Motor neuron (in vitro differentiated cells): ENCODE data around the gene STK35. TPM values are rescaled to one million over a fixed set of nuclear protein-coding genes. Genes with fewer than 3 reads are reported as not detected.

Source experiments
- ATAC-seq, 8 experiments: fragments of 200-7000 bp; cut with Tn5 transposase; replicated peaks in 6 of 8; 2 replicates each; pipeline ENCODE4 v1.8.0; 2021; ENCODE audit warnings: mild to moderate bottlenecking in 8 of 8, moderate library complexity in 8 of 8
- H3K27ac ChIP-seq, 2 donors: fragments of 250-450 bp; sonication (Bioruptor Pico); 2 replicates each; pipeline ENCODE4 v1.9.0; 2021; ENCODE audit warnings: antibody characterized with exemption in 2 of 2, mild to moderate bottlenecking in 2 of 2, moderate library complexity in 1 of 2
- H3K4me1 ChIP-seq, 2 donors: fragments of 250-450 bp; sonication (Bioruptor Pico); replicated peaks in 1 of 2; 2 replicates each; pipeline ENCODE4 v1.6.1; 2021; ENCODE audit warnings: antibody characterized with exemption in 2 of 2, mild to moderate bottlenecking in 2 of 2, moderate library complexity in 1 of 2
- H3K4me3 ChIP-seq, 5 donors: fragments of 250-450 bp; sonication (Bioruptor Pico); 2 replicates each; pipeline ENCODE4 v1.9.0; 2021; ENCODE audit warnings: antibody characterized with exemption in 5 of 5, mild to moderate bottlenecking in 5 of 5, moderate library complexity in 4 of 5
- WGBS, 10 experiments: fragments of 450-650 bp; shearing (Covaris generic); methylation state at CpG; one replicate each; pipeline ENCODE4 v1.0.0; 2022; 5-methylcytosine and 5-hydroxymethylcytosine counted together
- in situ Hi-C, 9 experiments: fragments of 400-800 bp; cut with MboI; loops; one replicate each; pipeline ENCODE4 v1.15.0; 2021; ENCODE audit warnings: low sequenced_read_pairs in 9 of 9, low pct_unique_long_range_greater_than_20kb in 2 of 9; ENCODE audit not compliant: unreplicated experiment in 9 of 9
- total RNA-seq, 8 experiments: library from RNA; unstranded; fragments of 300-600 nt; gene quantifications; 2 replicates each; pipeline versions ENCODE4 v1.2.3 to v1.2.4, GENCODE V29; 2022

Gene STK35
- total RNA-seq, 8 experiments from 2014 or later, result 7.1 to 14.4 (median 11.1) TPM

DNA sequence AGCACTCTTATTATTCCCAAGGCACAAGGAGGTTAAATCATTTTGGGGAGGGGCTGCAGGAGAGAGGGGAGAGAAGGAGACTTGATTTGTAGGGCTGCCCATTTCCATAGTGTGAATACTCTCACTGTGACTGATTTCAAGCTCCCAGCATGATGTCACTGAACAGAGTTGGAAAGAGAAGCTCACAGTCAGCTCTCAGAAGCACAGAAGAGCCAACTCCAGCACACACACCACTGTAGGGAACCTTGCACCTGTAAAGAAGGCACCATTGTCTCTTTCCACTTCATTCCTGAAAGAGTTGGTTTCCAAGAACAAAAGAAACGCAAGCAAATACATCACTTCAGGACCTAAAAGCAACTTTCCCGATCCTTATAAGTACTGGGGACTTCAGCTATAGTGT is 12.7 kb upstream of the STK35 start:
- ATAC-seq, result peak in 4 of 8 experiments; percentile 32 to 45 (median 36)
- WGBS, 10 experiments, result 0 to 24% (median 0%) methylated on average over 1 to 2 of the region's 2 CpGs; no CpG with 5 or more reads in 3 of the 10 experiments
- H3K27ac ChIP-seq, result no peak overlapping the region
- H3K4me3 ChIP-seq, result no peak overlapping the region
- H3K4me1 ChIP-seq, result no peaks in the 10 kb centered on the region
- in situ Hi-C loops, result loop anchor here in 1 of 9 experiments (25.0 kb wide), 1 partner anchor 452 kb away; no protein-coding TSS in a partner anchor

DNA sequence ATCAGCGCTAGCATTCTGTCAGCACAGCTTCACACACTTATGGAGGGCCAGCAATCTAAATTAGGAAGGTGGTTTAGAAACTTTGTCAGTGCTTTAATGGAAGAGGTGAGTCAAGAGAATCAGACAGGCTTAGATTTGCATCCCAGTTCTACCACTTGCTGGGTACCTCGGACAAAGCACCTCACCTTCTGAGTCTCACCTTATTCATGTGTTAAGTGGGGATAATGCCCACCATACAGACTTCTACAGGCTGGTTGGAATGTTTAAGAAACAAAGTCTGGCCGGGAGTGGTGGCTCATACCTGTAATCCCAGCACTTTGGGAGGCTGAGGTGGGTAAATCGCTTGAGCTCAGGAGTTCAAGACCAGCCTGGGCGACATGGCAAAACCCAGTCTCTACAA is 12.2 kb upstream of the STK35 start:
- in situ Hi-C loops, result loop anchor here in 1 of 9 experiments (25.0 kb wide), 1 partner anchor 452 kb away; no protein-coding TSS in a partner anchor
- Histone ChIP-seq H3K4me1 (no peaks in the 10 kb centered on the region), H3K4me3 (no peak overlapping the region), H3K27ac (no peak overlapping the region)
- 8 to 100% (median 42%) methylated on average over 1 to 5 of the region's 5 CpGs; no CpG with 5 or more reads in 2 of the 10 experiments for WGBS, 10 experiments
- ATAC-seq, result no peak

DNA sequence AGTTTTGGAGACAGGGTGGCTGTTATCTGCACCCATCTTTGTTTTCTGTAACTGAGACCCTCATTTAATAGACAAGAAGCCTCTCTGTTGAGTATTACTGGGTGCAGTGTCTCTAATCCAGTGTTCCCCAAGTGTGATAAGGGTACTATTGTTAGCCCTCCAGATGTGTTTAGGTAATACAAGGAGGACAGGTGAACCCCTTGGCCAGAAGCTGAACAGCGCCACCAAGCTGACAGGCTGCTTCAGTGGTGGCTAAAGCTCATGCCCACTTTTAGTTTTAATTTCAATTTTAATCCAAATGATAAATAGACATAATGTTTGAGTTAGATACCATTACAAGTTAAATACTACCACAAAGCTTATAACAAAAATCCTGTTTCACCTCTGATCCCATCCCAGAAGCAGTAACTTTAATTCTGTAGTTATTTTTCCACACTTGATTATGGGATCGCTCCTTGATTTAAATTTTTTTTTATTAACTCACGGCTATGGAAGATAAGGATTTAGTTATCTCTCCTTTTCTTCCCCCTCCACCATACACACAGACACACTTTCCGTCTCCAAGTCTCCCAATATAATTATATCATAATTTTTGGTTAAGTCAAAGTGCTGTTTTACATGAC is 8.4 kb upstream of the STK35 start:
- ATAC-seq, result peak in 3 of 8 experiments; percentile 21 to 56 (median 30)
- H3K4me3 ChIP-seq, result no peak overlapping the region
- no peaks in the 10 kb centered on the region for H3K4me1 ChIP-seq
- in situ Hi-C loops, result loop anchor here in 1 of 9 experiments (10.0 to 25.0 kb wide), 2 partner anchors 118 to 456 kb away; no protein-coding TSS in a partner anchor
- H3K27ac ChIP-seq, result no peak overlapping the region
- WGBS, 10 experiments, result 19 to 100% (median 57%) methylated on average over 1 to 4 of the region's 4 CpGs; no CpG with 5 or more reads in 1 of the 10 experiments

- 14 to 67% (median 43%) methylated on average over 1 to 7 of the region's 8 CpGs for WGBS, 10 experiments
- in situ Hi-C loops, result loop anchor here in 1 of 9 experiments (10.0 to 25.0 kb wide), 2 partner anchors 119 to 457 kb away; no protein-coding TSS in a partner anchor
- H3K4me1 ChIP-seq, result no peaks in the 10 kb centered on the region
- H3K4me3 ChIP-seq, result no peak overlapping the region
- H3K27ac ChIP-seq, result no peak overlapping the region
- peak in 1 of 8 experiments; percentile 41 for ATAC-seq
These were observed 7.7 kb upstream of the STK35 start for GRCh38 chr20:2093883-2094282.

GRCh38 chr20:2101865-2102584 is 398 bp downstream of the STK35 start:
- Histone ChIP-seq H3K27ac (peak overlapping the region; percentile 99 to 100), H3K4me3 (peak overlapping the region; percentile 60 to 90 (median 85)), H3K4me1 (peaks cover 12 to 13% of the 10 kb centered on the region in 2 donors)
- 0% methylated on average over 2 to 11 of the region's 64 CpGs; no CpG with 5 or more reads in 5 of the 10 experiments for WGBS, 10 experiments
- ATAC-seq, result peak; percentile 75 to 88 (median 84)
- in situ Hi-C loops, result no loop called here

DNA sequence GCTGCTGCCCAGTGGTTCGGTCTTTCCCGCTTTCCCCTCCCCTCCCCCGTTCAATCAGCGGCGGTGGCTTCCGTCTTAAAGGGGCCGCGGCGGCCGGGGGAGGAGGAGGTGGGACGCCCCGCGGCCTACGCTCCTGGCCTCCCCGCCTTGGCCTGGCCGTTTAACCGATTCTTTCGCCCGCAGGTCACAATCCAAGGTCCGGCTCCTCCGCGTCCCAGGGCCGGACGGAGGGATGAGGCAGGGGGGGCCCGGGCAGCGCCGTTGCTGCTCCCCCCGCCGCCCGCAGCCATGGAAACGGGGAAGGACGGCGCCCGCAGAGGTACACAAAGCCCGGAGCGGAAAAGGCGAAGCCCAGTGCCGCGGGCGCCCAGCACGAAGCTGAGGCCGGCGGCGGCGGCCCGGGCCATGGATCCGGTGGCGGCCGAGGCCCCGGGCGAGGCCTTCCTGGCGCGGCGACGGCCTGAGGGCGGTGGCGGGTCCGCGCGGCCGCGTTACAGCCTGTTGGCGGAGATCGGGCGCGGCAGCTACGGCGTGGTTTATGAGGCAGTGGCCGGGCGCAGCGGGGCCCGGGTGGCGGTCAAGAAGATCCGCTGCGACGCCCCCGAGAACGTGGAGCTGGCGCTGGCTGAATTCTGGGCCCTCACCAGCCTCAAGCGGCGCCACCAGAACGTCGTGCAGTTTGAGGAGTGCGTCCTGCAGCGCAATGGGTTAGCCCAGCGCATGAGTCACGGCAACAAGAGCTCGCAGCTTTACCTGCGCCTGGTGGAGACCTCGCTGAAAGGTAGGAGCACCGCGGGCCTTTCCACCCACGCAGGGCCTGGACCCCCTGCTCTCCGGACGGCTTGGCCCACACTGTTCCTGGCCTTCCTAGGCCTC is 1.2 kb downstream of the STK35 start:
- ATAC-seq, result peak; percentile 51 to 71 (median 62)
- Histone ChIP-seq H3K4me1 (peaks cover 12 to 13% of the 10 kb centered on the region in 2 donors), H3K4me3 (peak overlapping the region; percentile 60 to 90 (median 85)), H3K27ac (peak overlapping the region; percentile 99 to 100)
- in situ Hi-C loops, result no loop called here
- WGBS, 10 experiments, result 0 to 5% (median 2%) methylated on average over 4 to 15 of the region's 95 CpGs; no CpG with 5 or more reads in 4 of the 10 experiments

- 0 to 20% (median 0%) methylated on average over 1 to 10 of the region's 13 CpGs for WGBS, 10 experiments
- ATAC-seq, result peak in 1 of 8 experiments; percentile 0
- Histone ChIP-seq H3K4me3 (peak overlapping the region; percentile 60 to 90 (median 85)), H3K4me1 (peaks cover 12 to 13% of the 10 kb centered on the region in 2 donors), H3K27ac (peak overlapping the region; percentile 99 to 100)
- in situ Hi-C loops, result no loop called here
These were observed 2.0 kb downstream of the STK35 start for GRCh38 chr20:2103461-2104153.

GRCh38 chr20:2104236-2104635 is 2.6 kb downstream of the STK35 start:
- 20 to 70% (median 51%) methylated on average over 1 to 8 of the region's 8 CpGs for WGBS, 10 experiments
- Histone ChIP-seq H3K27ac (no peak overlapping the region), H3K4me1 (peaks cover 12 to 18% of the 10 kb centered on the region in 2 donors), H3K4me3 (peak overlapping the region; percentile 60 to 90 (median 85))
- in situ Hi-C loops, result no loop called here
- no peak for ATAC-seq

DNA sequence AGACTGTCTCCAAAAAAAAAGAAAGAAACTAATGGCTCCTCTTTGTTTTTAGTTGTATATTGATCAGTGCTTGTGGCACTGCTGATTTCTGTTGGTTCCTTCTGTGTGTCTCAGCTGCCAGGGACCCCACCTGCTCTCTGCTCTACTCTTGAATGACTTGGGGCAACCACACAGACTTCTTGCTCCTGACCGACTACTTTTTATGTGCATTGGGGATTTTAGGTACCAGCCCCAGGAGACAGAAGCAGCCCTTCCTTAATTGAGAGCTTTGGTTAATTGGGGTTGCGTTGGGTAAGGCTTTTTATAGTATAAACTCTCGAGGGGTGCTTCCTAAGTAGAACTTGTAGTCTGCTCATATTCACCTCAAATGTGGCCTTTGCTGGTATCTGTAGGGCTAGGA is 6.9 kb downstream of the STK35 start:
- Histone ChIP-seq H3K4me3 (no peak overlapping the region), H3K4me1 (peaks cover 13 to 21% of the 10 kb centered on the region in 2 donors), H3K27ac (no peak overlapping the region)
- in situ Hi-C loops, result no loop called here
- no peak for ATAC-seq
- WGBS, 10 experiments, result 69 to 100% (median 100%) methylated on average over 1 to 3 of the region's 3 CpGs; no CpG with 5 or more reads in 2 of the 10 experiments

- Histone ChIP-seq H3K27ac (no peak overlapping the region), H3K4me1 (peaks cover 13 to 21% of the 10 kb centered on the region in 2 donors), H3K4me3 (no peak overlapping the region)
- in situ Hi-C loops, result no loop called here
- ATAC-seq, result peak; percentile 17 to 58 (median 38)
- 31 to 100% (median 95%) methylated on average over 1 to 4 of the region's 4 CpGs; no CpG with 5 or more reads in 2 of the 10 experiments for WGBS, 10 experiments
These were observed 7.4 kb downstream of the STK35 start for GRCh38 chr20:2108987-2109386.

GRCh38 chr20:2109425-2110210 is 8.0 kb downstream of the STK35 start:
- 10 to 100% (median 75%) methylated on average over 1 to 6 of the region's 6 CpGs for WGBS, 10 experiments
- H3K27ac ChIP-seq, result no peak overlapping the region
- H3K4me1 ChIP-seq, result peaks cover 7 to 16% of the 10 kb centered on the region in 2 donors
- H3K4me3 ChIP-seq, result no peak overlapping the region
- ATAC-seq, result peak; percentile 60 to 85 (median 69)
- in situ Hi-C loops, result no loop called here
